MCF 10A (cell line): ENCODE data around the gene LMTK3. TPM values are rescaled to one million over a fixed set of nuclear protein-coding genes. Genes with fewer than 3 reads are reported as not detected.

Experiments used
- BruUV-seq: library from RNA; stranded (reverse); fragments of 400-500 nt; replicated peaks from 2 replicates; lab custom pipeline; 2021; lab: Mats Ljungman, UMichigan
- CTCF ChIA-PET: fragments of 300-600 bp; sonication (Branson Sonifier 250); formaldehyde crosslinking; extraction: SDS; loops from one replicate; lab custom pipeline; 2021; ENCODE audit warnings: antibody characterized with exemption, inconsistent platforms; lab: Yijun Ruan, JAX
- POLR2A ChIA-PET: fragments of 300-600, 350-650 bp; sonication (Branson Sonifier 250); formaldehyde crosslinking; extraction: SDS; loops from one replicate; lab custom pipeline; 2020; ENCODE audit warnings: antibody characterized with exemption, inconsistent platforms; lab: Yijun Ruan, JAX
- DNase-seq: peaks from one replicate; pipeline ENCODE4 v3.0.0-alpha.2; 2018; ENCODE audit not compliant: unreplicated experiment
- H3K27ac Mint-ChIP-seq: one replicate; pipeline ENCODE4 v1.8.0; 2022; ENCODE audit warnings: mild to moderate bottlenecking, low read depth, mixed read lengths; ENCODE audit not compliant: unreplicated experiment
- H3K27me3 Mint-ChIP-seq: one replicate; pipeline ENCODE4 v1.8.0; 2022; ENCODE audit warnings: mixed read lengths; ENCODE audit not compliant: insufficient read depth, unreplicated experiment
- H3K36me3 Mint-ChIP-seq: one replicate; pipeline ENCODE4 v1.8.0; 2022; ENCODE audit warnings: mild to moderate bottlenecking, moderate library complexity, mixed read lengths; ENCODE audit not compliant: insufficient read depth, unreplicated experiment
- H3K4me1 Mint-ChIP-seq: one replicate; pipeline ENCODE4 v1.8.0; 2022; ENCODE audit warnings: mixed read lengths; ENCODE audit not compliant: insufficient read depth, unreplicated experiment
- H3K4me3 Mint-ChIP-seq: one replicate; pipeline ENCODE4 v1.8.0; 2022; ENCODE audit warnings: mild to moderate bottlenecking, moderate library complexity, mixed read lengths; ENCODE audit not compliant: unreplicated experiment
- H3K9me3 Mint-ChIP-seq: one replicate; pipeline ENCODE4 v1.8.0; 2022; ENCODE audit warnings: mixed read lengths; ENCODE audit not compliant: unreplicated experiment
- intact Hi-C: fragments of 100-400 bp; cut with micrococcal nuclease; formaldehyde crosslinking; loops from 2 replicates; pipeline ENCODE4 v1.14.1; 2022
- total RNA-seq: library from RNA; stranded (reverse); gene quantifications from 2 replicates; pipeline ENCODE4 v1.2.3, GENCODE V29; 2022
- TF ChIP-seq, protein P1 (sequence below): fragments of 200-600 bp; IDR thresholded peaks from one replicate; pipeline ENCODE4 v1.8.0; 2022; ENCODE audit warnings: antibody characterized with exemption, mild to moderate bottlenecking; ENCODE audit not compliant: unreplicated experiment

LMTK3 gene
- total RNA-seq, 1 experiment from 2014 or later, result 0.37 TPM

DNA sequence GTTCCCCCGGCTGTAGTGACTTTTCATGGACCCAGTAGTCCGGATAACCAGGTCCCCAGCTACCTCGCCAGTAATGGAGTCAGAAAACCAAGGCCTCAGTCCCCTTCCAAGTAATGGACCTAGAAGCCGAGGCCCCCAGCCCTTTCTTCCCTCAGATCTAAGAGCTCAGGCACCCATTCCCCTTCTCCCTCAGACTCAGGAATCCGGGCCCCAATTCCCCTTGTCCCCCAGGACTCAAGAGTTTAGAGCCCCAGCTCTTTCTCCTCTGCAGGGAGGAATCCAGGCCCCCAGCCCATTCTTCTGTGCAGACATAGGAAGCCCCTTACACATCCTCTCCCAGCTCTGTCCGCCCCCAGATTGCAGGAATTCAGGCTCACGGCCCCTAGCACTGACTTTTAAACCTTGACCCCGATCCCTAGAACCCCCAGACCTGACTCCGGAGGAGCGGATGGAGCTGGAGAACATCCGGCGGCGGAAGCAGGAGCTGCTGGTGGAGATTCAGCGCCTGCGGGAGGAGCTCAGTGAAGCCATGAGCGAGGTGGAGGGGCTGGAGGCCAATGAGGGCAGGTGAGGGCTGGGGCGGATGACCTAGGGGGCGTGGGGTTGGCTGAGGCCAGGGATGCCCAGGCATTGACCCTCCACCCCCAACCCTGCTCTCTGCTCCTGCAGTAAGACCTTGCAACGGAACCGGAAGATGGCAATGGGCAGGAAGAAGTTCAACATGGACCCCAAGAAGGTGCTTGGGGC, 41.5 kb downstream of the LMTK3 start:
- Mint-ChIP-seq H3K27me3 (no peaks in the 10 kb centered on the region), H3K27ac (peak overlapping the region; percentile 97), H3K4me1 (peaks cover 12% of the 10 kb centered on the region), H3K4me3 (peak overlapping the region; percentile 77), H3K9me3 (no peaks in the 10 kb centered on the region), H3K36me3 (peaks cover 44% of the 10 kb centered on the region)
- intact Hi-C loops, result loop anchor here (1.0 to 2.0 kb wide), 2 partner anchors 18 to 25 kb away; partner anchors contain the start of gene GRWD1
- no TSS peak for BruUV-seq
- ChIA-PET CTCF (interaction anchor here (0.6 to 2.4 kb wide), 5 partner anchors 17 to 204 kb away, joined by 3 to 12 read pairs (median 5); no protein-coding TSS in a partner anchor), POLR2A (interaction anchor here (0.5 to 1.7 kb wide), 9 partner anchors 16 to 169 kb away, joined by 3 to 22 read pairs (median 4); partner anchors contain the start of genes RPL18 and SPHK2)
- TF ChIP-seq, protein P1, sequence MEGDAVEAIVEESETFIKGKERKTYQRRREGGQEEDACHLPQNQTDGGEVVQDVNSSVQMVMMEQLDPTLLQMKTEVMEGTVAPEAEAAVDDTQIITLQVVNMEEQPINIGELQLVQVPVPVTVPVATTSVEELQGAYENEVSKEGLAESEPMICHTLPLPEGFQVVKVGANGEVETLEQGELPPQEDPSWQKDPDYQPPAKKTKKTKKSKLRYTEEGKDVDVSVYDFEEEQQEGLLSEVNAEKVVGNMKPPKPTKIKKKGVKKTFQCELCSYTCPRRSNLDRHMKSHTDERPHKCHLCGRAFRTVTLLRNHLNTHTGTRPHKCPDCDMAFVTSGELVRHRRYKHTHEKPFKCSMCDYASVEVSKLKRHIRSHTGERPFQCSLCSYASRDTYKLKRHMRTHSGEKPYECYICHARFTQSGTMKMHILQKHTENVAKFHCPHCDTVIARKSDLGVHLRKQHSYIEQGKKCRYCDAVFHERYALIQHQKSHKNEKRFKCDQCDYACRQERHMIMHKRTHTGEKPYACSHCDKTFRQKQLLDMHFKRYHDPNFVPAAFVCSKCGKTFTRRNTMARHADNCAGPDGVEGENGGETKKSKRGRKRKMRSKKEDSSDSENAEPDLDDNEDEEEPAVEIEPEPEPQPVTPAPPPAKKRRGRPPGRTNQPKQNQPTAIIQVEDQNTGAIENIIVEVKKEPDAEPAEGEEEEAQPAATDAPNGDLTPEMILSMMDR, result no peak
- no peak for DNase-seq

DNA sequence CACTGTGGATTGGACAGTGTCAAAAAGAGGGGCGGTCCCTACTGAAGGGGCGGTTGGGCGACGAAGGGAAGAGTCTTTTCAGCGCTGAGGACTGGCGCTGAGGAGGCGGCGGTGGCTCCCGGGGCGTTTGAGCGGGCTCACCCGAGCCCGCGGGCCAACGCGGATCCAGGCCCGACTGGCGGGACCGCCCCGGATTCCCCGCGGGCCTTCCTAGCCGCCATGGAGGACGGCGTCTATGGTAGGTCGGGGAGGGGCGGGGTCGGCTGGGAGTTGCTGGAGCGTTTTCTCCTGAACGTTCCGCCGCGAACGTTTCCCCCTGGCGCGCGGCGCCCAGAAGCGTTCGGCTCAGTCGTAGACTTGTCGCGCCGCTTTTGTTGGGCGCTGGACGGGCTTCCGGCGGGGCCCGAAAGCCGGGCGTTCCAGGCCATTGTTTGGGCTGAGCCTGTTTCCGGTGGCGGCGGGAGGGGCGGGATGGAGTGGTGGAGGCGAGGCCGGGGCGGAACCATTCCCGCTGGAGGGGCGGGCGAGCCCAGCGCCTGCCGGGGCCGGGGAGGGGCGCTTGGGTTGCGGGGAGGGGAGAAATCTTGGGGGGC, 42.2 kb downstream of the LMTK3 start, which contains the start of gene CYTH2:
Gene CYTH2 (plus strand): TSS at position 81 of the 593 bp plus-strand sequence. CDS start 139 bp downstream, at position 220.
- H3K4me3 Mint-ChIP-seq, result peak within 1 kb of the TSS; percentile 77
- no TSS peak for BruUV-seq
- peak; percentile 78 for DNase-seq
- peak within 1 kb of the TSS; percentile 97 for H3K27ac Mint-ChIP-seq
- TF ChIP-seq, protein P1, result no peak
- no peaks in the 10 kb centered on the region for H3K9me3 Mint-ChIP-seq
- POLR2A ChIA-PET, result interaction anchor here (0.6 to 1.7 kb wide), 7 partner anchors 19 to 150 kb away, joined by 3 to 22 read pairs (median 5); partner anchors contain the start of genes RPL18 and SPHK2
- intact Hi-C loops, result loop anchor here (1.0 to 2.0 kb wide), 2 partner anchors 19 to 25 kb away; partner anchors contain the start of gene GRWD1
- peaks cover 46% of the 10 kb centered on the region for H3K36me3 Mint-ChIP-seq
- H3K4me1 Mint-ChIP-seq, result peaks cover 12% of the 10 kb centered on the region
- no peaks in the 10 kb centered on the region for H3K27me3 Mint-ChIP-seq
- CTCF ChIA-PET, result interaction anchor here (1.3 to 2.4 kb wide), 4 partner anchors 18 to 128 kb away, joined by 3 to 12 read pairs (median 6); no protein-coding TSS in a partner anchor

DNA sequence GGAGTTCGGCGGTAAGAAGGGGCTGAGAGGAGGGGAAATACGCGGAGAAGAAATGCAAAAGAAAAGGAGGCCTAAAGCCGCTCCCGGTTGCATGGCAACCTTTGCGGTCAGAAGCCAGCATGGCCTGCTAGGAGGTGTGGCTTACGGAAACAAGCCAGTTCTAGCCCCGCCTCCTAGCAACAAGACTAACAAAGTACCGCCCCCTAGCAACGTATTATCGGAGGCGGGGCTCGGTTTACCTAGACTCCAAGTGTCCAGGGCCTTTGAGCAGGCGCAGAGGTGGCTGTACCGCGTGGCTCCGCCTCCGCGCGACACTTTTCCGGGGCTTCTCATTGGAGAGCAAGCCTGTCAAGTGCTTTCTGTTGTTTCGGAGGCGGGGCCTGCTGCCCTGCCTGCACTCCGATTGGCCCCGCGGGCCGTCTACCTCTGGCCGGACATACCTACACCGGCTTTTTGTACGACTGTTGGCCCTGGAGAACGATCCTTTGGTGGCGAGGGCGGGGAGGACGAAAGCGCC, 42.8 kb downstream of the LMTK3 start:
- DNase-seq, result peak; percentile 100
- TF ChIP-seq, protein P1, result no peak
- BruUV-seq, result no TSS peak
- intact Hi-C loops, result loop anchor here (1.0 to 2.0 kb wide), 2 partner anchors 19 to 24 kb away; partner anchors contain the start of gene GRWD1
- Mint-ChIP-seq H3K27ac (peak overlapping the region; percentile 97), H3K4me3 (peak overlapping the region; percentile 77), H3K9me3 (no peaks in the 10 kb centered on the region), H3K4me1 (peaks cover 12% of the 10 kb centered on the region), H3K36me3 (peaks cover 46% of the 10 kb centered on the region), H3K27me3 (no peaks in the 10 kb centered on the region)
- ChIA-PET POLR2A (no interaction called here), CTCF (no interaction called here)
